Omental fat pad (tissue), 4 donors: ENCODE results near the gene FBH1. TPM values are rescaled to one million over a fixed set of nuclear protein-coding genes. Genes with fewer than 3 reads are reported as not detected.

Experiments
- ATAC-seq: fragments of 150-250 bp; one replicate; pipeline ENCODE4 v1.9.1; 2016; ENCODE audit warnings: mild to moderate bottlenecking, moderate library complexity; ENCODE audit not compliant: low FRiP score
- DNase-seq: peaks from one replicate; pipeline ENCODE4 v3.0.0-alpha.2; 2019; ENCODE audit warnings: low spot score
- total RNA-seq, 4 donors: library from RNA; depleted of rRNA; stranded (reverse); fragments of >200 nt; gene quantifications; one replicate each; pipeline ENCODE4 v1.1.0, GENCODE V29; 2016
- TF ChIP-seq, protein P1 (sequence below), 3 donors: fragments of 450-650 bp; IDR thresholded peaks; one replicate each; pipeline ENCODE4 v1.5.1; 2016 to 2017; ENCODE audit warnings: antibody characterized with exemption in 3 of 3, mild to moderate bottlenecking in 3 of 3, moderate library complexity in 2 of 3

FBH1 gene
- total RNA-seq, 4 donors from 2014 or later = 79.2 to 129 (median 81.4) TPM

DNA sequence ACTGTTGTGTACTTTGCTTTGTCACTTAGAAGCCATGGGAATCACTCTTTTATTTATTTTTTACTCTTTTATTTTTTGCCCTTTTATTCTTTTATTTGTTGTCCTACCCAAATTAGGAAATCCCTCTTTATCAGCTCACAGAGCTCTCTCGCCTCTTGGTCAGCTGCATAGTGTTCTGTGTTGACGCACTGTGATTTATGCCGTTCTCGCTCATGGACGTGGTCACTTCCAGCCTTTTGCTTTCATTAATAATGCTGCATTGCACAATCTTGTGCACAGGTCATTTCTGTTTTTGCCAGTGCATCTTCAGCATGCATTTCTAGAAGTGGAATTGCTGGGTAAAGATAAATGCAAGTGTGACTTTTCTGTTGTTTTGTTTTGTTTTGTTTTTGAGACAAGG, 42.3 kb downstream of the FBH1 start:
- TF ChIP-seq, protein P1, sequence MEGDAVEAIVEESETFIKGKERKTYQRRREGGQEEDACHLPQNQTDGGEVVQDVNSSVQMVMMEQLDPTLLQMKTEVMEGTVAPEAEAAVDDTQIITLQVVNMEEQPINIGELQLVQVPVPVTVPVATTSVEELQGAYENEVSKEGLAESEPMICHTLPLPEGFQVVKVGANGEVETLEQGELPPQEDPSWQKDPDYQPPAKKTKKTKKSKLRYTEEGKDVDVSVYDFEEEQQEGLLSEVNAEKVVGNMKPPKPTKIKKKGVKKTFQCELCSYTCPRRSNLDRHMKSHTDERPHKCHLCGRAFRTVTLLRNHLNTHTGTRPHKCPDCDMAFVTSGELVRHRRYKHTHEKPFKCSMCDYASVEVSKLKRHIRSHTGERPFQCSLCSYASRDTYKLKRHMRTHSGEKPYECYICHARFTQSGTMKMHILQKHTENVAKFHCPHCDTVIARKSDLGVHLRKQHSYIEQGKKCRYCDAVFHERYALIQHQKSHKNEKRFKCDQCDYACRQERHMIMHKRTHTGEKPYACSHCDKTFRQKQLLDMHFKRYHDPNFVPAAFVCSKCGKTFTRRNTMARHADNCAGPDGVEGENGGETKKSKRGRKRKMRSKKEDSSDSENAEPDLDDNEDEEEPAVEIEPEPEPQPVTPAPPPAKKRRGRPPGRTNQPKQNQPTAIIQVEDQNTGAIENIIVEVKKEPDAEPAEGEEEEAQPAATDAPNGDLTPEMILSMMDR (IDR thresholded peaks at IDR 0.05) = no peak
- no peak for DNase-seq
- ATAC-seq = peak; percentile 65

DNA sequence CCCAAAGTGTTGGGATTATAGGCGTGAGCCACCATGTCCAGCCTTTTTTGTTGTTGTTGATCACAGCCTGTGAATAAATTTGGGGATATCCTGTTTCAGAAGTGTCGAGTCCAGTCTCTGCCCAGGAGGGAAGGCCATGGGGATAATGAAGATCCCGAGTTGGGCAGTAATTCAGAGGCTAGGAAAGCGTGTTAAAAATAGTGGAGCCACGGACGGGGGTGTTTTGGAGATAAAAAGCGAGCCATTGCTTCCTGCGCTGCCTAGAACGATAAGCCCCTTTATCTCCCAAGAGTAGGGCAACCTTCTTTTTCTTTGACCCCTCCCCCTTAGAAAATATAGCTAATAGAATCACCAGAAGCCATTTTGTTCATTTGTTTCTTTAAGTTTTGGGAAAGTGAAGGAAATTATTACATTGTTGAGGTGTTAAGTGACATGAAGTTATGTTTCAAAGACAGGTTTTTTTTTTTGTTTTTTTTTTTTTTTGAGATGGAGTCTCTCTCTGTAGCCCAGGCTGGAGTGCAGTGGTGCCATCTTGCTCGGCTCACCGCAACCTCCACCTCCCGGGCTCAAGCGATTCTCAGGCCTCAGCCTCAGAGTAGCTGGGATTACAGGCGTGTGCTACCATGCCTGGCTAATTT, 44.0 kb downstream of the FBH1 start:
- no peak for ATAC-seq
- TF ChIP-seq, protein P1 (IDR thresholded peaks at IDR 0.05) = no peak
- no peak for DNase-seq

DNA sequence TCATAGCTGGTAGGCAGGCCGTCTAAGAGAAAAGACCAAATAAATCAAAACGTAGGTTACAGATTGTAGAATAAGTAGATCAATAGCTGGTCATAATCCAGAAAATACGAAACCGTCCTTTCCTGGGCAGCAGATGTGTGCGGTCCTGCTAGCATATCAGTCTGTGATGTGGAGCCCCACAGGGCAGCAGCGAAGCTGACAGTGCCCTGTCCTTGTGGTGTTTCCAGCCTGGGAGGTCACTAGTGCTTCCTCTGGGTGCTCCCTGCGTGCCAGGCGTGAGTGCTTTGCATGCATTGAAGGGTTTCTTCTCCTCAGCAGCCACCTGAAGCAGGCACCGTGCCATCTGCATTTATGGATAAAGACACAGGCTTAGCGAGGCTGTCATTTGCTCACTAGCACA, 45.6 kb downstream of the FBH1 start:
- DNase-seq (no peak), ATAC-seq (no peak)
- TF ChIP-seq, protein P1 (IDR thresholded peaks at IDR 0.05) = no peak

DNA sequence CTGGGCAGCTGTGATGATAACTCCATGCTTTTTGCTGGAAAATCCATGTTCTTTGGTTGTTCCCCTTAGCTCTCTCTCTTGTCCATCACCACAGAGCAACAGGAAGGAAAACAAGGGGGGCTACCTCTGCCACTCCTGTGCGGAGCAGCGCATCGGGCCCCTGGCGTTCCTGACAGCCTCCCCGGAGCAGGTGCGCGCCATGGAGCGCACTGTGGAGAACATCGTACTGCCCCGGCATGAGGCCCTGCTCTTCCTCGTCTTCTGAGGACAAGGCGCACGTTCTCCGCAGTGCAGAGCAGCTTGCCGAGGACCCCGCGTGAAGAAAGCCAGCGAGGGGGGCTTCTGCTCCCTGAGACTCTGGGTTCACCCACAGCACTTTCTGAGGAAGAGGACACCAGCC, 47.0 kb downstream of the FBH1 start:
- DNase-seq = no peak
- no peak for ATAC-seq
- TF ChIP-seq, protein P1 (IDR thresholded peaks at IDR 0.05) = no peak

DNA sequence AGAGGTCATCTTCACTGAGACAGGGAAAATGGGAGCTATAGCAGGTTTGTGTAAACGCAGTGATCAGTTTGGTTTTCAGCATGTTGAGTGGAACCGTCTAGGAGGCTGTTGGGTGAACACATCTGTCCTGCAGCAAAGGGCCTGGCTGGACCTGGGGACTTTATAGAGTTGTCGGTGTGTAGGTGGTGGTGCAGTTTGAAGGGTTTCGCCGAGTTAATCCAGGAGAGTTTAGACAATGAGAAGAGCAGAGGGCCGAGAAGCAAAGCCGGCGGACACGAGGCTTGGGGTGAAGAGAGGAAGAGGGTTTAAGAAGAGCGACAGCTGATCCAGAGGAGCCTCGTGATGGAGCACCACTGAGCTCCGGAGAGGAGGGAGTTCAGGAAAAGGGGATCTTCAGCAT, 48.2 kb downstream of the FBH1 start:
- no peak for DNase-seq
- TF ChIP-seq, protein P1 (IDR thresholded peaks at IDR 0.05) = no peak

DNA sequence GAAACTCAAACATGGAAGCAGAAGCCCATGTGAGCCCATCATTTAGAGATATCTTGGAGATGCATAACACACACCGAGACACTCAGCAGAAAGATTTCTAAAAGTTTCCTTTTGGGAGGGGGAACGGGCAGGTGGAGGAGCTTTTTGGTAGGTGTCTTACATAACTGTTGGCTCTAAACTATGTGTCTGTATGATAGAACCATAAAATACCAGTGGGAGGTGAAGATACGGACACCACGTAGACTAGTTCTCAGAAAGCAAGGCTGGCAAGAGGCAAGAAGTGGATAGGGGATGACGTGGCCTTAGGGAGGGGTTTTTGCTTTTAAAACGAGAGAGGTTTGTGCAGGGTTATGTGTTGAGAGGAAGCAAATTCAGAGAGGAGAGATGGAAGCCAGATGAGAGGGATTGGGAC, 50.8 kb downstream of the FBH1 start:
- peak; percentile 42 for ATAC-seq
- DNase-seq = no peak
- TF ChIP-seq, protein P1 (IDR thresholded peaks at IDR 0.05) = no peak

More for the DNA sequence above, 48.2 kb downstream of the FBH1 start:
- no peak for ATAC-seq

DNA sequence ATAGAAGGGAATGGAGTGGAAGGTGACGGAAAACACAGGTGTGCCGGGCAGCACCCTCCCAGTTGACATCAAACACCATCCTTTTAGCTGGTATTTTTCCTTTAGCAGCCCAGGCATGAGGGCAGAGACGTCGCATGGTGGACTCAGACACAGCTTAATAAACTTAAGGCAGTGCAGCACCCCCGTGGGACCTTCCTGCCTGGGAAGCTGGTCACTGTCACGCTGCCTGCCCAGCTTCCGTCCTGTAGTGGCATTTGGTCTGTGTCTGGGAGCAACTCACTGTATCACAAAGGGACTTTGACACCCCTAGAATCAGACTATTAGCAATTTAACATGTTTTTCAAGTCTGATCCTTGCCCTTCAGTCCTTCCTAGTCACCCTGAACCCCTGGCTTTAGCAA, 51.5 kb downstream of the FBH1 start:
- ATAC-seq (no peak), DNase-seq (no peak)
- TF ChIP-seq, protein P1 (IDR thresholded peaks at IDR 0.05) = no peak
